GM23248 (cell line): ENCODE data around the gene ACOT7.

ENCODE experiments used
- EZH2 ChIP-seq: fragments of 200-600 bp; sonication (generic); IDR thresholded peaks from 2 replicates; pipeline ENCODE4 v1.6.1; 2018; ENCODE audit warnings: antibody characterized with exemption, mild to moderate bottlenecking; ENCODE audit not compliant: insufficient read depth, poor library complexity, severe bottlenecking
- EZH2phosphoT487 ChIP-seq: fragments of 200-600 bp; sonication (generic); IDR thresholded peaks from 2 replicates; pipeline ENCODE4 v1.6.1; 2018; ENCODE audit warnings: antibody characterized with exemption, moderate library complexity, mild to moderate bottlenecking, low read depth; ENCODE audit not compliant: insufficient read depth

- TF ChIP-seq EZH2phosphoT487 (no peak), EZH2 (no peak)
These were observed 86.5 kb downstream of the ACOT7 start for GRCh38 chr1:6307099-6307498.
